HepG2 (cell line): ENCODE data around the gene TBC1D22A. TPM values are rescaled to one million over a fixed set of nuclear protein-coding genes. Genes with fewer than 3 reads are reported as not detected.
A peak's percentile ranks its signal among the peaks of the same experiment; 100 is the strongest.

Source experiments
- ATAC-seq: fragments of 200-7000 bp; cut with Tn5 transposase; 3 replicates; pipeline ENCODE4 v1.9.1; 2020; ENCODE audit warnings: mild to moderate bottlenecking, moderate library complexity
- BruUV-seq: library from RNA; stranded (reverse); fragments of 400-500 nt; replicated peaks from 2 replicates; lab custom pipeline; 2021; lab: Mats Ljungman, UMichigan
- CTCF ChIA-PET: fragments of 300-600 bp; formaldehyde crosslinking; extraction: SDS; loops from one replicate; lab custom pipeline; 2021; ENCODE audit warnings: low total read pairs, inconsistent platforms, low intra/inter-chr PET ratio; lab: Yijun Ruan, JAX
- POLR2A ChIA-PET: fragments of 350-600 bp; sonication (Branson Sonifier 250); formaldehyde crosslinking; loops from one replicate; lab custom pipeline; 2020; ENCODE audit warnings: antibody characterized with exemption, inconsistent platforms; lab: Yijun Ruan, JAX
- DNase-seq: peaks from one replicate; pipeline ENCODE4 v3.0.0-alpha.2; 2015; ENCODE audit warnings: low spot score
- FAIRE-seq: peaks from 3 replicates; lab custom pipeline; 2011; peaks lifted over from hg19 to GRCh38; lab: Jason Lieb, UNC
- H2AFZ ChIP-seq: one replicate; pipeline ENCODE4 v1.6.1; 2011; ENCODE audit warnings: low read length, inconsistent platforms
- H3K27ac ChIP-seq: fragments of 300-600 bp; 3 replicates; pipeline ENCODE4 v1.8.0; 2011; ENCODE audit warnings: mixed run types, mild to moderate bottlenecking, mixed read lengths, low read length, inconsistent platforms; ENCODE audit not compliant: insufficient read depth; ENCODE audit errors: extremely low read length
- H3K27me3 ChIP-seq, 2 experiments: fragments of 200-600 bp in 1 of 2; 2 replicates in 1 of 2; 3 replicates in 1 of 2; pipeline versions ENCODE4 v1.6.0 to v1.8.0; 2011; ENCODE audit warnings: low read length in 2 of 2, mild to moderate bottlenecking in 2 of 2, moderate library complexity in 2 of 2, inconsistent platforms in 1 of 2; ENCODE audit not compliant: insufficient read depth in 2 of 2, control insufficient read depth in 1 of 2
- H3K36me3 ChIP-seq, 2 experiments: fragments of 200-600 bp in 1 of 2; replicated peaks in 1 of 2; 2 replicates in 1 of 2; 3 replicates in 1 of 2; pipeline versions ENCODE4 v1.5.1 to v1.8.0; 2011; ENCODE audit warnings: low read length in 2 of 2, inconsistent platforms in 1 of 2; ENCODE audit not compliant: insufficient read depth in 2 of 2, control insufficient read depth in 1 of 2
- H3K4me1 ChIP-seq: 2 replicates; pipeline ENCODE4 v1.5.1; 2012; ENCODE audit warnings: low read length, inconsistent platforms; ENCODE audit not compliant: insufficient read depth
- H3K4me2 ChIP-seq: 2 replicates; pipeline ENCODE4 v1.6.0; 2011; ENCODE audit warnings: low read depth, low read length, inconsistent platforms
- H3K4me3 ChIP-seq, 3 experiments: fragments of 200-600 bp in 1 of 3; sonication (generic), shearing (Covaris generic) in 1 of 3; replicated peaks in 1 of 3; 2 replicates each; pipeline ENCODE4 v1.5.1; 2011 to 2016; ENCODE audit warnings: low read length in 3 of 3, inconsistent platforms in 2 of 3, low read depth in 2 of 3, mild to moderate bottlenecking in 2 of 3, control low read depth in 1 of 3, mixed read lengths in 1 of 3; ENCODE audit not compliant: insufficient read depth in 1 of 3
- H3K79me2 ChIP-seq: one replicate; pipeline ENCODE4 v1.6.1; 2011; ENCODE audit warnings: low read length, inconsistent platforms; ENCODE audit not compliant: insufficient read depth
- H3K9ac ChIP-seq: 2 replicates; pipeline ENCODE4 v1.6.0; 2011; ENCODE audit warnings: mild to moderate bottlenecking, low read depth, low read length, inconsistent platforms; ENCODE audit not compliant: insufficient read depth
- H3K9me3 ChIP-seq: 2 replicates; pipeline ENCODE4 v1.5.1; 2012; ENCODE audit warnings: mild to moderate bottlenecking, low read length
- H4K20me1 ChIP-seq: 2 replicates; pipeline ENCODE4 v1.6.0; 2011; ENCODE audit warnings: inconsistent platforms, mild to moderate bottlenecking, low read length, moderate library complexity; ENCODE audit not compliant: insufficient read depth
- CBX1 ChIP-seq: IDR thresholded peaks from one replicate; pipeline ENCODE4 v1.6.1; 2016; ENCODE audit warnings: antibody characterized with exemption, low read depth
- HOXA7 ChIP-seq: sonication (generic); formaldehyde crosslinking; IDR thresholded peaks from 2 replicates; pipeline ENCODE4 v1.8.1; 2022; ENCODE audit warnings: mild to moderate bottlenecking, missing genetic modification reagents, moderate library complexity
- KDM5A ChIP-seq: fragments of 200-600 bp; sonication (generic); IDR thresholded peaks from 2 replicates; pipeline ENCODE4 v1.7.0; 2018; ENCODE audit warnings: antibody characterized with exemption, mild to moderate bottlenecking, low read length, borderline replicate concordance
- LCORL ChIP-seq, 2 experiments: fragments of 450-650 bp in 1 of 2; sonication (generic) in 1 of 2; formaldehyde crosslinking in 1 of 2; IDR thresholded peaks; 2 replicates each; pipeline versions ENCODE4 v1.5.0 to v1.6.1; 2017 to 2020; ENCODE audit warnings: antibody characterized with exemption in 1 of 2, missing genetic modification reagents in 1 of 2
- RARG ChIP-seq: sonication (generic); formaldehyde crosslinking; IDR thresholded peaks from 2 replicates; pipeline ENCODE4 v1.4.0; 2020; ENCODE audit warnings: low read depth, mild to moderate bottlenecking, missing genetic modification reagents
- ZNF256 ChIP-seq: sonication (generic); formaldehyde crosslinking; conservative IDR thresholded peaks from 2 replicates; pipeline ENCODE4 v1.4.0; 2020; ENCODE audit warnings: missing genetic modification reagents
- ZNF333 ChIP-seq: sonication (generic); formaldehyde crosslinking; IDR thresholded peaks from 2 replicates; pipeline ENCODE4 v1.4.0; 2020; ENCODE audit warnings: mild to moderate bottlenecking, missing genetic modification reagents, borderline replicate concordance
- ZNF839 ChIP-seq: sonication (generic); formaldehyde crosslinking; IDR thresholded peaks from 2 replicates; pipeline ENCODE4 v1.4.0; 2020; ENCODE audit warnings: missing genetic modification reagents, mild to moderate bottlenecking, borderline replicate concordance
- WGBS: methylation state at CpG from one replicate; pipeline ENCODE4 v1.1.6; 2017; ENCODE audit warnings: low lambda C conversion rate; 5-methylcytosine and 5-hydroxymethylcytosine counted together
- in situ Hi-C: cut with HindIII; loops from 2 replicates; pipeline ENCODE4 v1.10.0; 2017; ENCODE audit warnings: low pct_unique_long_range_greater_than_20kb; ENCODE audit not compliant: extremely low pct_ligation_motif_present
- intact Hi-C: fragments of 100-400 bp; cut with micrococcal nuclease; formaldehyde crosslinking; loops from one replicate; pipeline ENCODE4 v1.10.0; 2022; ENCODE audit not compliant: unreplicated experiment
- polyA plus RNA-seq, 8 experiments: library from polyadenylated mRNA; depleted of rRNA in 3 of 8; stranded (reverse) in 7 of 8; unstranded in 1 of 8; fragments of >200 nt; fragmentation: Illumina TruSeq in 4 of 8; extraction: Trizol in 4 of 8; gene quantifications; 2 replicates each; pipeline versions ENCODE4 v1.2.1 to v1.2.3, GENCODE V29; 2011 to 2016; ENCODE audit warnings: low read depth in 4 of 8, missing spikeins in 1 of 8, mixed read lengths in 1 of 8; ENCODE audit not compliant: insufficient read depth in 1 of 8
- total RNA-seq, 5 experiments: library from RNA; depleted of rRNA; stranded (reverse); fragments of >200 nt; fragmentation: Illumina TruSeq; extraction: Trizol; gene quantifications; 2 replicates each; pipeline ENCODE4 v1.2.3, GENCODE V29; 2016; ENCODE audit warnings: low read depth in 1 of 5
- TF ChIP-seq, protein P1 (sequence below): sonication (generic); formaldehyde crosslinking; IDR thresholded peaks from 2 replicates; pipeline ENCODE4 v1.4.0; 2020; ENCODE audit warnings: missing genetic modification reagents, borderline replicate concordance

TBC1D22A gene
- total and polyA plus RNA-seq, 2 of the 13 experiments (the other 11 are each of a cell fraction or from before 2014, with no cell fraction given), result 17.3 to 18.0 TPM

DNA sequence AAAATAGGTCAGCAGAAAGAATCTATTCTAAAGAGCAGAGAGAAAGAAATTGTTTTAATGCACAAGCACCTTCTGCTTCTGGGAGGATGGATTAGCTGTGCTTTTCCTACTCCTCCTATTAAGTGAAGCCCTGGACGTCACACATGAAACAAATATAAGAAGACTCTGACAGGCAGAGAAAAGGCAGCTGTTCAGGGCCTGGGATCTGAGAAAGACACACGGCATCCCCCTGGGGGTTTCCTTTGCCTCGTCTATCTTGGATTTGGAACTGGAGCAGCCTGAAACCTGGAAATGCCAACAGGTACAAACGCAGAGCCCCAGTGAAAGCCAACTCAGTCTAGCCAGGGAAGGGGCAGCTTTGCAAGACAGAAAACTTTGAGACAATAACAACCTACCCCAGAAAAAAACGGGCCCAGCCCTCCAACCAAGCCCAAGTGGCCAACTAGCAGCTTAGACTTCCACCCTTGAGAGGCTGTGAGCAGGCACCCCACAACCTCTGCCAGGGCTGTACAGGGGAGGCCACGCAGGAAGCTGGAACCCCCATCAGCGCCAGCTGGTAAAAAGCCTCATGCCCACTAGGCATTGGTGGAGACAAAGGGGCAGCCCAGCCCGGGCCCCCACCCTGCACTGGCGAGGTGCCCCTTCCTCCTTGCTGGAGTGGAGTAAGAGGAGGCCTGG, 31.7 kb upstream of the TBC1D22A start:
- no TSS peak for BruUV-seq
- no peaks in the 10 kb centered on the region for H3K27me3 ChIP-seq
- peaks cover 56% of the 10 kb centered on the region for H3K79me2 ChIP-seq
- 88% methylated on average over 7 of the region's 9 CpGs for WGBS
- POLR2A ChIA-PET, result interaction anchor here (0.9 to 1.9 kb wide), 4 partner anchors 28 to 78 kb away, joined by 3 to 6 read pairs (median 5); partner anchors contain the start of gene TBC1D22A
- H4K20me1 ChIP-seq, result peaks cover 9% of the 10 kb centered on the region
- CTCF ChIA-PET, result no interaction called here
- TF ChIP-seq ZNF333 (CRISPR knock-in tag) (no peak), ZNF839 (no peak)
- FAIRE-seq, result no peak
- H3K36me3 ChIP-seq, result peaks cover 1 to 5% of the 10 kb centered on the region in 2 experiments; a peak in 3 of 5 replicates
- ATAC-seq, result no peak
- intact Hi-C loops, result loop anchor here (10.0 kb wide), 1 partner anchor 156 kb away; no protein-coding TSS in a partner anchor
- no peak overlapping the region for H2AFZ ChIP-seq
- H3K9me3 ChIP-seq, result no peaks in the 10 kb centered on the region
- no peak for DNase-seq
- peaks cover 52% of the 10 kb centered on the region for H3K4me1 ChIP-seq
- in situ Hi-C loops, result no loop called here
- 0 out of 6 replicates have a peak overlapping the region, but pooled peaks of 1 of the 3 experiments have one; percentile 57 for H3K4me3 ChIP-seq
- peak overlapping the region; percentile 10; the same call in 1 of the 2 replicates for H3K9ac ChIP-seq
- no peak overlapping the region for H3K4me2 ChIP-seq
- peak overlapping the region; percentile 82 for H3K27ac ChIP-seq

DNA sequence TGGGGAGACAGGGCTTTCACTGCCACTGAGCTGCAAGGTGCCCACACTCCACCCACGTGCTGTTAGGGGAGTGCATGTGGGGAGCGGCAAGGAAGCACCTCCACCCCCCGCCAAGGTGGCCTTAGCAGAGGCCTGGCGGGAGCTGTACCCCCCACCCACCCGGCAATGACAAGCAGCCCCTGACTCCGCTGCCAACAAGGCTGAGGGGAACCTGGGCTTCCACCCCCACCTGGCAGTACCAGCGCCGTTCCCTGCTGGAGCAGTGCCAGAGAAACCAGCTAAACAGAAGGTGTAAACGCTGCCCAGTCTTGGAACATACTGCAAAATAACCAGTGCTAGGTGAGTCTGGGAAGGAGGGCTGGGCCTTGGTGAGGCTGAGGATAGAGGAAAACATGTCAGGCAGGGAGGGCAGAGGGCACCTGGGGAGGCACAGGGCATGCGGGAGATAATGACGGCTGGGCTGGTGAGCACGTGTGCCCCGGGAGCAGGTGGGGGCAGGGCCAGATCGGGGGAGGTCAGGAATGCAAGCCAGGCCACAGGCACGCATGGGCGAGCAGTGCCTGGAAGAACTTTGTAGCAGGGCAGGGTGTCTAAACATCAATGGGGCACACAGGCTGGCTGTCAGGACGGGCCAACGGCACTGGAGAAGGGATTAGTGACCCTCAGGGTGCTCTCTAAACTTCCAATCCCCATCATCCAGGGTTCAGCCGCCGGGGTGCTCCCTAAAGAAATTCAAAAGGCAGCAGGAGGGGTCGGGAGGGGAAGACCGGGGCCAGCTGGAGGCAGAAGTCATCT, 31.0 kb upstream of the TBC1D22A start:
- no peaks in the 10 kb centered on the region for H3K9me3 ChIP-seq
- CTCF ChIA-PET, result no interaction called here
- BruUV-seq, result no TSS peak
- H2AFZ ChIP-seq, result no peak overlapping the region
- peak overlapping the region; percentile 71 for H3K4me2 ChIP-seq
- ATAC-seq (peak; percentile 95), DNase-seq (peak; percentile 78), FAIRE-seq (peak; percentile 67)
- peaks cover 60% of the 10 kb centered on the region for H3K79me2 ChIP-seq
- peaks cover 1 to 5% of the 10 kb centered on the region in 2 experiments; a peak in 3 of 5 replicates for H3K36me3 ChIP-seq
- intact Hi-C loops (loop anchor here (10.0 kb wide), 1 partner anchor 157 kb away; no protein-coding TSS in a partner anchor), in situ Hi-C loops (no loop called here)
- H4K20me1 ChIP-seq, result peaks cover 11% of the 10 kb centered on the region
- POLR2A ChIA-PET, result interaction anchor here (0.6 to 2.5 kb wide), 6 partner anchors 11 to 82 kb away, joined by 3 to 10 read pairs (median 5); partner anchors contain the start of gene TBC1D22A
- WGBS, result 10% methylated on average over 16 of the region's 22 CpGs
- peak overlapping the region; percentile 82 for H3K27ac ChIP-seq
- H3K27me3 ChIP-seq, result no peaks in the 10 kb centered on the region
- H3K4me3 ChIP-seq, result peak overlapping the region in 2 of 3 experiments; percentile 16 to 57; a peak in 3 of 6 replicates
- H3K9ac ChIP-seq, result peak overlapping the region; percentile 67
- peaks cover 59% of the 10 kb centered on the region for H3K4me1 ChIP-seq
- TF ChIP-seq LCORL (IDR thresholded peaks at IDR 0.05) (peak; percentile 46; the same call in 1 of the 2 replicates), LCORL (CRISPR knock-in tag; IDR thresholded peaks at IDR 0.05) (peak; percentile 99), RARG (CRISPR knock-in tag) (no peak), HOXA7 (no peak), CBX1 (no peak), KDM5A (no peak), ZNF256 (CRISPR knock-in tag) (no peak)
- TF ChIP-seq, protein P1, sequence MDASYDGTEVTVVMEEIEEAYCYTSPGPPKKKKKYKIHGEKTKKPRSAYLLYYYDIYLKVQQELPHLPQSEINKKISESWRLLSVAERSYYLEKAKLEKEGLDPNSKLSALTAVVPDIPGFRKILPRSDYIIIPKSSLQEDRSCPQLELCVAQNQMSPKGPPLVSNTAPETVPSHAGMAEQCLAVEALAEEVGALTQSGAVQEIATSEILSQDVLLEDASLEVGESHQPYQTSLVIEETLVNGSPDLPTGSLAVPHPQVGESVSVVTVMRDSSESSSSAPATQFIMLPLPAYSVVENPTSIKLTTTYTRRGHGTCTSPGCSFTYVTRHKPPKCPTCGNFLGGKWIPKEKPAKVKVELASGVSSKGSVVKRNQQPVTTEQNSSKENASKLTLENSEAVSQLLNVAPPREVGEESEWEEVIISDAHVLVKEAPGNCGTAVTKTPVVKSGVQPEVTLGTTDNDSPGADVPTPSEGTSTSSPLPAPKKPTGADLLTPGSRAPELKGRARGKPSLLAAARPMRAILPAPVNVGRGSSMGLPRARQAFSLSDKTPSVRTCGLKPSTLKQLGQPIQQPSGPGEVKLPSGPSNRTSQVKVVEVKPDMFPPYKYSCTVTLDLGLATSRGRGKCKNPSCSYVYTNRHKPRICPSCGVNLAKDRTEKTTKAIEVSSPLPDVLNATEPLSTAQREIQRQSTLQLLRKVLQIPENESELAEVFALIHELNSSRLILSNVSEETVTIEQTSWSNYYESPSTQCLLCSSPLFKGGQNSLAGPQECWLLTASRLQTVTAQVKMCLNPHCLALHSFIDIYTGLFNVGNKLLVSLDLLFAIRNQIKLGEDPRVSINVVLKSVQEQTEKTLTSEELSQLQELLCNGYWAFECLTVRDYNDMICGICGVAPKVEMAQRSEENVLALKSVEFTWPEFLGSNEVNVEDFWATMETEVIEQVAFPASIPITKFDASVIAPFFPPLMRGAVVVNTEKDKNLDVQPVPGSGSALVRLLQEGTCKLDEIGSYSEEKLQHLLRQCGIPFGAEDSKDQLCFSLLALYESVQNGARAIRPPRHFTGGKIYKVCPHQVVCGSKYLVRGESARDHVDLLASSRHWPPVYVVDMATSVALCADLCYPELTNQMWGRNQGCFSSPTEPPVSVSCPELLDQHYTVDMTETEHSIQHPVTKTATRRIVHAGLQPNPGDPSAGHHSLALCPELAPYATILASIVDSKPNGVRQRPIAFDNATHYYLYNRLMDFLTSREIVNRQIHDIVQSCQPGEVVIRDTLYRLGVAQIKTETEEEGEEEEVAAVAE (CRISPR knock-in tag), result peak; percentile 72; the same call in 1 of the 2 replicates
